Muscle of leg (tissue), 11 donors: ENCODE data around the gene GCSAM. TPM values are rescaled to one million over a fixed set of nuclear protein-coding genes. Genes with fewer than 3 reads are reported as not detected.

Source experiments
- DNase-seq: peaks from one replicate; pipeline ENCODE4 v3.0.0; 2013
- H3K27ac ChIP-seq: one replicate; pipeline ENCODE4 v1.5.1; 2013; ENCODE audit warnings: mild to moderate bottlenecking, low read length, control low read depth
- H3K27me3 ChIP-seq: one replicate; pipeline ENCODE4 v1.6.1; 2013; ENCODE audit warnings: low read length; ENCODE audit not compliant: control insufficient read depth, insufficient read depth
- H3K36me3 ChIP-seq: one replicate; pipeline ENCODE4 v1.6.1; 2013; ENCODE audit warnings: low read length; ENCODE audit not compliant: control insufficient read depth, insufficient read depth
- H3K4me1 ChIP-seq: one replicate; pipeline ENCODE4 v1.6.1; 2013; ENCODE audit warnings: low read length; ENCODE audit not compliant: control insufficient read depth, insufficient read depth
- H3K4me3 ChIP-seq: one replicate; pipeline ENCODE4 v1.5.1; 2013; ENCODE audit warnings: low read length, control low read depth
- H3K9me3 ChIP-seq: replicated peaks from 2 replicates; pipeline ENCODE4 v1.6.1; 2013; ENCODE audit warnings: low read depth, low read length; ENCODE audit not compliant: control insufficient read depth
- WGBS: methylation state at CpG from one replicate; pipeline ENCODE4 v1.1.5; 2013; ENCODE audit warnings: missing lambda C conversion rate; ENCODE audit not compliant: insufficient coverage; 5-methylcytosine and 5-hydroxymethylcytosine counted together
- polyA plus RNA-seq, 8 donors: library from polyadenylated mRNA; unstranded; fragments of 120-200 nt; gene quantifications; one replicate each; pipeline versions ENCODE4 v1.2.1 to v1.2.3, GENCODE V29; 2013; ENCODE audit warnings: inconsistent platforms in 1 of 8, low replicate concordance in 1 of 8; ENCODE audit not compliant: insufficient read length in 8 of 8, insufficient read depth in 1 of 8
- total RNA-seq: library from RNA; stranded (reverse); fragments of 120-200 nt; gene quantifications from one replicate; pipeline ENCODE4 v1.2.4, GENCODE V29; 2013

The GCSAM gene
- total and polyA plus RNA-seq, 9 donors: 0.31 to 1.8 (median 0.85) TPM

DNA sequence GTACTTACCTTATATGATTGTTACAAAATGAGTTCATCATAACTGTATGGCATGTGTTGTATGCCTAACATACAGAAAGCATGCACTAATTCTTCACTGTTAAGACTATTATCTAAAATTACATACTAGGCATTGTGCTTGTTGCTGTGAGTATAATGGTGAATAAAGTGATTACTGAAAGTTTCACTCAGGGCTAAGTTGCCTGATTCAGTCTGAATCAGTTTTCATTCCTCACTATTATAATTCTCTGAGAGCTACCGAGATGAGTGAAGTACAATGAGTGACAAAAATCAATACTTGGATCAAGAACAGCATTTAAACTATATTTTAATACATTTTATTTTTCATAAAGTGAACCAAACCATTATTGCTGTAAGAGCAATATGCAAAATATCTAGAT lies 7.5 kb upstream of the GCSAM start:
- no peak for DNase-seq
- H3K36me3 ChIP-seq: no peaks in the 10 kb centered on the region
- WGBS: no CpG with 5 or more reads among the region's 1 CpG
- no peak overlapping the region for H3K27ac ChIP-seq
- H3K4me3 ChIP-seq: no peak overlapping the region
- H3K4me1 ChIP-seq: peaks cover 4% of the 10 kb centered on the region
- H3K9me3 ChIP-seq: no peaks in the 10 kb centered on the region
- no peaks in the 10 kb centered on the region for H3K27me3 ChIP-seq

- peaks cover 4% of the 10 kb centered on the region for H3K4me1 ChIP-seq
- H3K27me3 ChIP-seq: no peaks in the 10 kb centered on the region
- no peak for DNase-seq
- 33% methylated on average over 1 of the region's 1 CpG for WGBS
- no peaks in the 10 kb centered on the region for H3K9me3 ChIP-seq
- H3K4me3 ChIP-seq: no peak overlapping the region
- no peak overlapping the region for H3K27ac ChIP-seq
- no peaks in the 10 kb centered on the region for H3K36me3 ChIP-seq
Observed at GRCh38 chr3:112138219-112138969, 5.3 kb upstream of the GCSAM start.

DNA sequence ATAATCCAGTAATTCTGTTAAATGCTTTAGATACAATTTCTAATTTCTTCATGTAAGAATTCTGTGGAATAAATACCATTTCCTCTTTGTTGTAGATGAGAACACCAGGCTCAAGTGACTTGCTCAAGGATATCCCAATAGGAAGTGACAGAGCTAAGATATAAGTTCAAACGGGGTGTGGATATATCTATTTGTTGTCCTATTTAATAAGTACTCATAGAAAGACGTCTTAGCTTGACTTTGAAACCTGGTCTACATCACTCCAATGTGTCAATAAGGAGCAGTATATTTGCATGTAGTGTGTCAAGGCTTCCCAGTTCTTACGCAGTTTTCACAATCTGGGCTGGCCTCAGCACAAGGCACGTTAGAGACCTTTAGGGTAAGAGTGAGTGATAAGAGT lies 4.7 kb upstream of the GCSAM start:
- Histone ChIP-seq H3K4me1 (peaks cover 8% of the 10 kb centered on the region), H3K4me3 (no peak overlapping the region), H3K9me3 (no peaks in the 10 kb centered on the region), H3K27me3 (no peaks in the 10 kb centered on the region), H3K36me3 (no peaks in the 10 kb centered on the region), H3K27ac (no peak overlapping the region)
- WGBS: no CpG with 5 or more reads among the region's 4 CpGs
- no peak for DNase-seq

- H3K4me3 ChIP-seq: no peak overlapping the region
- peak; percentile 63 for DNase-seq
- WGBS: no CpG with 5 or more reads among the region's 5 CpGs
- no peak overlapping the region for H3K27ac ChIP-seq
- H3K27me3 ChIP-seq: no peaks in the 10 kb centered on the region
- peaks cover 8% of the 10 kb centered on the region for H3K4me1 ChIP-seq
- H3K9me3 ChIP-seq: no peaks in the 10 kb centered on the region
- no peaks in the 10 kb centered on the region for H3K36me3 ChIP-seq
Observed at GRCh38 chr3:112136959-112137693, 4.1 kb upstream of the GCSAM start.

- H3K4me3 ChIP-seq: no peak overlapping the region
- H3K4me1 ChIP-seq: peaks cover 8% of the 10 kb centered on the region
- no peaks in the 10 kb centered on the region for H3K9me3 ChIP-seq
- no CpG with 5 or more reads among the region's 1 CpG for WGBS
- no peaks in the 10 kb centered on the region for H3K27me3 ChIP-seq
- no peaks in the 10 kb centered on the region for H3K36me3 ChIP-seq
- peak; percentile 70 for DNase-seq
- H3K27ac ChIP-seq: no peak overlapping the region
Observed at GRCh38 chr3:112136046-112136445, 3.0 kb upstream of the GCSAM start.

DNA sequence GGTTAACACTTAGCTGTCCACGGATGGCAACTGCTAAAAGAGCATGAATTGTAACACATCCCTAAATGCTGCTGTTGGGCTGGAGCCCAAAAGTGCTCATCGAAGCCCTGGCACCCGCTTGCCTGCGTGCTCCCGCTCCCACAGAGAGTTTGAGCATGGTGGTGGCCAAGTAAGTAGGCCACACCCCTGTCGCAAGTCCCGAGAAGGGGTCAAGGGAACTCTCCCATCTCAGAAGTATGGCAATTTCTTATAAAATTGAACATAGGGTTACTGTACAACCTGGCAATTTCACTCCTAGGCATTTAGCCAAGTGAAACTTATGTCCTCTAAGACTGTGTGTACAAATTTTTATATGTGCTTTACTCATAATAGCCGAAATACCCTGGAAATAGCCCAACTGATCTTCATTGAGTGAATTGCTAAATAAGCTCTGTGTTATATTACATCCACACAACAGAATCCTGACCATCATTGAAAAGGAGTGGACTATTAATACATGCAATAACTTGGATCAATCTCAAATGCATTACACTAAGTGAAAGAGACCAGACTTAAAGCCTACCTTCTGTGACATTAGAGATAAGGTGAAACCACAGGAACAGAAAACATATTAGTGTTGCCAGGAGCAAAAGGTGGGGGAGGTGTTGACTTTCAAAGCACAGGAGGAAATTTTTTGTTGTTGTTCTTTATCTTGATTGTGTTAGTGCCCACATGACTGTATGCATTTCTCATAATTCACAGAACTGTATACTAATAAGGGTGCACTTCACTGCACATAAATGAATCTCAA lies 1.5 kb upstream of the GCSAM start:
- peaks cover 8% of the 10 kb centered on the region for H3K4me1 ChIP-seq
- 33% methylated on average over 5 of the region's 8 CpGs for WGBS
- no peak overlapping the region for H3K27ac ChIP-seq
- DNase-seq: peak; percentile 73
- no peaks in the 10 kb centered on the region for H3K36me3 ChIP-seq
- no peaks in the 10 kb centered on the region for H3K27me3 ChIP-seq
- H3K4me3 ChIP-seq: no peak overlapping the region
- H3K9me3 ChIP-seq: no peaks in the 10 kb centered on the region

DNA sequence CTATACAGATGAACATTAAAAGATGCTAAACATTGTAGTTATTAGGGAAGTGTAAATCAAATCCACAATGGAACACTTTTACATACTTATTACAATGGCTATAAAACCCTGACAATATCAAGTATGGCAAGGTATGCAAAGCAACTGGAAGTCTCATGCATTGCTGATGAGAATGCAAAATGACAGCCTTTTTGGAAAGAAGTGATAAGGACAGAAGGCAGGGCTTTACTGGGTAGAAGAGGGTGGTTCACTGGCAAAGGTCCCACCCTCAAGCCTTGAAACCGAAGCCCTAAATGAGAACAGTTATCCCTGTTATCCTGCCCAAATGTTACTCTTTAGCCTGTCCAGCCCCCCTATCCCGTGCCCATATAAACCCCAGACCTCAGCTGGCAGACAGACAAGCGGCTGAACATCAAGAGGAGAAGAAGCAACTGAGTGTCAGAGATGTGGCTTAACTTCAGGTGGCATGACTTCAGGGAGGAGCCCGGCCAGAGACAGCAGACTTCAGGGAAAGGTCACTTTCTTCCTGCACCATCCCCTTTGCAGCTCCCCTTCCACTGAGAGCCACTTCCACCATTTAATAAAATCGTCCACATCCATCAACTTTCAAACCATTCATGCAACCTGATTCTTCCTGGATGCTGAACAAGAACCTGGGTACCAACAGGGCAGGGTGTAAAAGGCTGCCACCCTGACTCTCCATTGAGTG lies 732 bp upstream of the GCSAM start:
- peaks cover 8% of the 10 kb centered on the region for H3K4me1 ChIP-seq
- H3K4me3 ChIP-seq: no peak overlapping the region
- H3K27ac ChIP-seq: no peak overlapping the region
- WGBS: 43% methylated on average over 1 of the region's 5 CpGs
- no peak for DNase-seq
- no peaks in the 10 kb centered on the region for H3K27me3 ChIP-seq
- no peaks in the 10 kb centered on the region for H3K36me3 ChIP-seq
- no peaks in the 10 kb centered on the region for H3K9me3 ChIP-seq

DNA sequence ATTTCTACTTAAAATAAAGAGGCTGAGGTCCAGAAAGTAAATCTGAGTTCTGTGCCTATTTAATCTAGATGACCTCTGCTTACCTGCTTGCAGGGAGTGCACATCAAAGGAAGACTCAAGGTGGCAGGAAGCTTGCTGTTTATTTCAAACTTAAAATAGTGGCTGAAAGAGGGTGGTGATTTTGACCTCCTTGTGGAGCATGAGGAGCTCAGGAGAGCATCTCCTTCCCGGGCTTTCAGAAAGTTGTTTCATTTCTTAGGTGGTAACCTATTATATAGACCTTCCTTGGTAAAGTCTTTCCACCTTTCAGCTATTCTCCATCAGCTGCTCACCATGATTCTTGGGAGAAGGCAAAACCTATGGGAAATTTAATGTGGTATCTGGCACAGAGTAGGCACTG lies 494 bp downstream of the GCSAM start:
- no peaks in the 10 kb centered on the region for H3K9me3 ChIP-seq
- H3K36me3 ChIP-seq: no peaks in the 10 kb centered on the region
- H3K4me1 ChIP-seq: peaks cover 11% of the 10 kb centered on the region
- no CpG with 5 or more reads among the region's 1 CpG for WGBS
- H3K4me3 ChIP-seq: no peak overlapping the region
- H3K27ac ChIP-seq: no peak overlapping the region
- H3K27me3 ChIP-seq: no peaks in the 10 kb centered on the region
- no peak for DNase-seq

DNA sequence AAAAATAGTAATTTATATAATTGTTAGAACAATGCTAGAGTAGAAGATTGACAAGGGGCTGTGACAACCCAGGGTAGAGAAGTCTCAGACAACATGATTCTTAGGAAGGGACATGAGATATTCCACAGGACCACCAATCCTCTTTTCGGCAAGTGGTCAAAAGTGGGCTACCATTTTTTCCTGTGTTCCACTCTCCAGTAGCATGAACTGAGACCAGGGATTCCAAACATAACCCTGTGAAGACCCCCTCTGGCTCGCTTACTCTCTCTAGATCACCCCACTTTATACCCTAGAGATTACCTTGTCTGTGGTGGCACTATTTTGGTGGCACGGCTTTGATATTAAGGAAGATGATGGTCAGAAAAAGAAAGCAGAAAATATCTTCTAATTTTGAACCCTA lies 960 bp downstream of the GCSAM start:
- no peak overlapping the region for H3K27ac ChIP-seq
- DNase-seq: no peak
- no peak overlapping the region for H3K4me3 ChIP-seq
- H3K36me3 ChIP-seq: no peaks in the 10 kb centered on the region
- H3K9me3 ChIP-seq: no peaks in the 10 kb centered on the region
- H3K27me3 ChIP-seq: no peaks in the 10 kb centered on the region
- H3K4me1 ChIP-seq: peaks cover 11% of the 10 kb centered on the region
- 90% methylated on average over 1 of the region's 3 CpGs for WGBS
